K562 (cell line): ENCODE data around the gene HNRNPH1.
"Not testable (repeated sequence)": the region's sequence is repeated elsewhere in the genome, so short reads cannot be mapped to it uniquely, and the experiment has no call there.

Experiments used
- BMI1 ChIP-seq: fragments of 150-350 bp; IDR thresholded peaks from 2 replicates; pipeline ENCODE4 v1.6.1; 2014; ENCODE audit warnings: low read length
- RBM39 ChIP-seq: fragments of 200-400 bp; formaldehyde crosslinking; optimal IDR thresholded peaks from 2 replicates; pipeline ENCODE3; 2018; ENCODE audit warnings: low read depth, low read length
- TBL1XR1 ChIP-seq, 2 experiments: IDR thresholded peaks; 2 replicates each; pipeline ENCODE4 v1.6.1; 2012; ENCODE audit warnings: improper control_type of control experiment in 2 of 2, low read length in 2 of 2, mild to moderate bottlenecking in 1 of 2
- TF ChIP-seq, protein P1 (sequence below): fragments of 200-800 bp; sonication (Bioruptor generic); IDR thresholded peaks from 2 replicates; pipeline ENCODE4 v1.6.1; 2017; ENCODE audit warnings: missing genetic modification characterization, missing compliant biosample characterization
- TF ChIP-seq, protein P2 (sequence below): fragments of 450-650 bp; conservative IDR thresholded peaks from 2 replicates; pipeline ENCODE4 v1.6.1; 2016; ENCODE audit warnings: missing genetic modification characterization, low read depth, mild to moderate bottlenecking, missing compliant biosample characterization, moderate library complexity
- TF ChIP-seq, protein P3 (sequence below): sonication (generic); formaldehyde crosslinking; IDR thresholded peaks from 2 replicates; pipeline ENCODE4 v1.8.0; 2023; ENCODE audit warnings: missing genetic modification reagents, mild to moderate bottlenecking, borderline replicate concordance

DNA sequence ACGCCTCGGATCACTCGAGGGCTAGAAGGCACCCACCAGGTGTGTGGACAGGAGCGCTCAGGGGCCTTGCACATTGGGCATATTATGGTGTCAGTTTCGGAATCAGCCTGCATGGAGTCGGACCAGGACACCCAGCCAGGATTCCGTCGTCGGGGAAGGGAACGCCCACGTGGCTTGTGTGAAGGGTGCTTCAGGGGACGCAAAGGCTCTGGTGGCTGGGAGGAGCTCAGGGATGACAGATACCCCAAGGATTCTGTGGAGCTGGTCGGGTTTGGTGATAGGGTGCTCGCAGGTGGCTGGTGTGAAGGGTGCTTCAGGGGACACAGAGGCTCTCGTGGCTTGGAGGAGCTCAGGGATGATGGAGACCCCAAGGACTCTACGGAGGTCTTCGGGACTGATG lies 19.2 kb upstream of the HNRNPH1 start:
- TF ChIP-seq RBM39; BMI1; TBL1XR1 (IDR thresholded peaks at IDR 0.05; ENCODE audit: low read length in 2 of 2): not testable (repeated sequence)
- TF ChIP-seq, protein P1, sequence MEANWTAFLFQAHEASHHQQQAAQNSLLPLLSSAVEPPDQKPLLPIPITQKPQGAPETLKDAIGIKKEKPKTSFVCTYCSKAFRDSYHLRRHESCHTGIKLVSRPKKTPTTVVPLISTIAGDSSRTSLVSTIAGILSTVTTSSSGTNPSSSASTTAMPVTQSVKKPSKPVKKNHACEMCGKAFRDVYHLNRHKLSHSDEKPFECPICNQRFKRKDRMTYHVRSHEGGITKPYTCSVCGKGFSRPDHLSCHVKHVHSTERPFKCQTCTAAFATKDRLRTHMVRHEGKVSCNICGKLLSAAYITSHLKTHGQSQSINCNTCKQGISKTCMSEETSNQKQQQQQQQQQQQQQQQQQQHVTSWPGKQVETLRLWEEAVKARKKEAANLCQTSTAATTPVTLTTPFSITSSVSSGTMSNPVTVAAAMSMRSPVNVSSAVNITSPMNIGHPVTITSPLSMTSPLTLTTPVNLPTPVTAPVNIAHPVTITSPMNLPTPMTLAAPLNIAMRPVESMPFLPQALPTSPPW: not testable (repeated sequence)
- TF ChIP-seq, protein P2, sequence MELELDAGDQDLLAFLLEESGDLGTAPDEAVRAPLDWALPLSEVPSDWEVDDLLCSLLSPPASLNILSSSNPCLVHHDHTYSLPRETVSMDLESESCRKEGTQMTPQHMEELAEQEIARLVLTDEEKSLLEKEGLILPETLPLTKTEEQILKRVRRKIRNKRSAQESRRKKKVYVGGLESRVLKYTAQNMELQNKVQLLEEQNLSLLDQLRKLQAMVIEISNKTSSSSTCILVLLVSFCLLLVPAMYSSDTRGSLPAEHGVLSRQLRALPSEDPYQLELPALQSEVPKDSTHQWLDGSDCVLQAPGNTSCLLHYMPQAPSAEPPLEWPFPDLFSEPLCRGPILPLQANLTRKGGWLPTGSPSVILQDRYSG (tag): not testable (repeated sequence)
- TF ChIP-seq, protein P3, sequence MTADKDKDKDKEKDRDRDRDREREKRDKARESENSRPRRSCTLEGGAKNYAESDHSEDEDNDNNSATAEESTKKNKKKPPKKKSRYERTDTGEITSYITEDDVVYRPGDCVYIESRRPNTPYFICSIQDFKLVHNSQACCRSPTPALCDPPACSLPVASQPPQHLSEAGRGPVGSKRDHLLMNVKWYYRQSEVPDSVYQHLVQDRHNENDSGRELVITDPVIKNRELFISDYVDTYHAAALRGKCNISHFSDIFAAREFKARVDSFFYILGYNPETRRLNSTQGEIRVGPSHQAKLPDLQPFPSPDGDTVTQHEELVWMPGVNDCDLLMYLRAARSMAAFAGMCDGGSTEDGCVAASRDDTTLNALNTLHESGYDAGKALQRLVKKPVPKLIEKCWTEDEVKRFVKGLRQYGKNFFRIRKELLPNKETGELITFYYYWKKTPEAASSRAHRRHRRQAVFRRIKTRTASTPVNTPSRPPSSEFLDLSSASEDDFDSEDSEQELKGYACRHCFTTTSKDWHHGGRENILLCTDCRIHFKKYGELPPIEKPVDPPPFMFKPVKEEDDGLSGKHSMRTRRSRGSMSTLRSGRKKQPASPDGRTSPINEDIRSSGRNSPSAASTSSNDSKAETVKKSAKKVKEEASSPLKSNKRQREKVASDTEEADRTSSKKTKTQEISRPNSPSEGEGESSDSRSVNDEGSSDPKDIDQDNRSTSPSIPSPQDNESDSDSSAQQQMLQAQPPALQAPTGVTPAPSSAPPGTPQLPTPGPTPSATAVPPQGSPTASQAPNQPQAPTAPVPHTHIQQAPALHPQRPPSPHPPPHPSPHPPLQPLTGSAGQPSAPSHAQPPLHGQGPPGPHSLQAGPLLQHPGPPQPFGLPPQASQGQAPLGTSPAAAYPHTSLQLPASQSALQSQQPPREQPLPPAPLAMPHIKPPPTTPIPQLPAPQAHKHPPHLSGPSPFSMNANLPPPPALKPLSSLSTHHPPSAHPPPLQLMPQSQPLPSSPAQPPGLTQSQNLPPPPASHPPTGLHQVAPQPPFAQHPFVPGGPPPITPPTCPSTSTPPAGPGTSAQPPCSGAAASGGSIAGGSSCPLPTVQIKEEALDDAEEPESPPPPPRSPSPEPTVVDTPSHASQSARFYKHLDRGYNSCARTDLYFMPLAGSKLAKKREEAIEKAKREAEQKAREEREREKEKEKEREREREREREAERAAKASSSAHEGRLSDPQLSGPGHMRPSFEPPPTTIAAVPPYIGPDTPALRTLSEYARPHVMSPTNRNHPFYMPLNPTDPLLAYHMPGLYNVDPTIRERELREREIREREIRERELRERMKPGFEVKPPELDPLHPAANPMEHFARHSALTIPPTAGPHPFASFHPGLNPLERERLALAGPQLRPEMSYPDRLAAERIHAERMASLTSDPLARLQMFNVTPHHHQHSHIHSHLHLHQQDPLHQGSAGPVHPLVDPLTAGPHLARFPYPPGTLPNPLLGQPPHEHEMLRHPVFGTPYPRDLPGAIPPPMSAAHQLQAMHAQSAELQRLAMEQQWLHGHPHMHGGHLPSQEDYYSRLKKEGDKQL (CRISPR knock-in tag): not testable (repeated sequence)
